ENCODE data around the gene KCTD15. TPM values are rescaled to one million over a fixed set of nuclear protein-coding genes. Genes with fewer than 3 reads are reported as not detected.

The KCTD15 gene
- total RNA-seq, 1 experiment from 2014 or later = 59.9 TPM

GRCh38 chr19:33767898-33768413, 28.7 kb upstream of the KCTD15 start:
- H4K20me1 ChIP-seq (ENCODE audit: control insufficient read depth, insufficient read depth, insufficient read length) = no peaks in the 10 kb centered on the region
- H3K4me1 Mint-ChIP-seq = peaks cover 5 to 8% of the 10 kb centered on the region in 2 experiments; a peak in 3 of 4 replicates
- no peak overlapping the region for H2BK20ac ChIP-seq (ENCODE audit: low read depth, low read length, poor library complexity, severe bottlenecking)
- H2BK120ac ChIP-seq (ENCODE audit: low read depth, low read length, poor library complexity, severe bottlenecking) = no peak overlapping the region
- DNase-seq = peak; percentile 82
- H3K79me1 ChIP-seq (ENCODE audit: insufficient read depth, low read depth, low read length, poor library complexity, severe bottlenecking) = no peaks in the 10 kb centered on the region
- no peak overlapping the region for H3K18ac ChIP-seq (ENCODE audit: insufficient read length, low read depth, low read length)
- no peak overlapping the region for H3T11ph ChIP-seq (ENCODE audit: low read length)
- no CpG with 5 or more reads among the region's 9 CpGs for WGBS (ENCODE audit: extremely low coverage, insufficient read length, low lambda C conversion rate)
- H3K9ac ChIP-seq (ENCODE audit: extremely low read depth, insufficient read length, low read length) = no peak overlapping the region
- H2BK12ac ChIP-seq (ENCODE audit: insufficient read length, low read depth, low read length) = no peak overlapping the region
- peak; percentile 71 for TF ChIP-seq CTCF (conservative IDR thresholded peaks at IDR 0.05)
- no peak overlapping the region for H2AK5ac ChIP-seq (ENCODE audit: insufficient read length, low read length)
- H3K23me2 ChIP-seq (ENCODE audit: insufficient read length, low read depth, low read length, poor library complexity, severe bottlenecking) = no peaks in the 10 kb centered on the region
- no peak overlapping the region for H3K14ac ChIP-seq (ENCODE audit: insufficient read depth, low read length)
- no peaks in the 10 kb centered on the region; a peak in 1 of 5 replicates for H3K9me3 Mint-ChIP-seq
- H3K36me3 Mint-ChIP-seq (ENCODE audit: insufficient read depth in 1 of 3, low read depth in 3 of 3) = peaks cover 0 to 8% (median 0%) of the 10 kb centered on the region in 3 experiments; a peak in 3 of 7 replicates
- no peaks in the 10 kb centered on the region for H3K27me3 ChIP-seq (ENCODE audit: insufficient read depth, low read length)
- H3K56ac ChIP-seq (ENCODE audit: insufficient read length, low read depth, low read length) = no peak overlapping the region
- no peak overlapping the region for H2AFZ ChIP-seq (ENCODE audit: low read length)
- no peak overlapping the region for H3K23ac ChIP-seq (ENCODE audit: insufficient read length, low read depth, low read length)
- H2BK5ac ChIP-seq (ENCODE audit: insufficient read length, low read length) = no peak overlapping the region
- no peak overlapping the region for H4K91ac ChIP-seq (ENCODE audit: insufficient read length, low read depth, low read length)
- no peaks in the 10 kb centered on the region for H3K79me2 ChIP-seq (ENCODE audit: insufficient read depth, low read length)
- H3K4ac ChIP-seq (ENCODE audit: low read depth, low read length) = no peak overlapping the region
- H3K9me3 ChIP-seq (ENCODE audit: control insufficient read depth, low read depth, low read length) = no peaks in the 10 kb centered on the region
- no peak overlapping the region for H3K27ac ChIP-seq (ENCODE audit: insufficient read length, low read depth, low read length)
- H3K4me3 Mint-ChIP-seq = no peak overlapping the region
- no peak overlapping the region for H3K27ac Mint-ChIP-seq
- no peak overlapping the region for H4K5ac ChIP-seq (ENCODE audit: insufficient read length, low read depth, low read length)
- H3K4me2 ChIP-seq (ENCODE audit: insufficient read depth, insufficient read length, low read length) = no peak overlapping the region
- H3K27me3 Mint-ChIP-seq (ENCODE audit: low read depth) = peaks cover 6% of the 10 kb centered on the region
- H3K4me1 ChIP-seq (ENCODE audit: insufficient read depth, low read length) = no peaks in the 10 kb centered on the region; the same call in 1 of the 2 replicates
- H2BK15ac ChIP-seq (ENCODE audit: low read depth, low read length) = no peak overlapping the region
- no peak overlapping the region for H4K8ac ChIP-seq (replicated peaks; ENCODE audit: insufficient read length, low read depth, low read length)

Measured in H9 (cell line).